Adrenal gland (tissue), 5 donors: ENCODE measurements around the gene ATP2C1.

Source experiments
- POLR2A ChIP-seq, 2 donors: fragments of 450-650 bp; IDR thresholded peaks; one replicate each; pipeline ENCODE4 v1.6.1; 2017; ENCODE audit warnings: antibody characterized with exemption in 2 of 2, mild to moderate bottlenecking in 2 of 2, moderate library complexity in 1 of 2
- TF ChIP-seq, protein P1 (sequence below), 6 experiments: fragments of 450-650 bp in 4 of 6; fragments of 200-600 bp in 2 of 6; sonication (generic) in 1 of 6; IDR thresholded peaks; 1 replicate in 5 of 6; 2 replicates in 1 of 6; pipeline versions ENCODE4 v1.5.1 to v1.8.0; 2016 to 2021; ENCODE audit warnings: antibody characterized with exemption in 6 of 6, mild to moderate bottlenecking in 2 of 6, moderate library complexity in 1 of 6
- donor health status: DM: no; HTN: no; CAD: no.

DNA sequence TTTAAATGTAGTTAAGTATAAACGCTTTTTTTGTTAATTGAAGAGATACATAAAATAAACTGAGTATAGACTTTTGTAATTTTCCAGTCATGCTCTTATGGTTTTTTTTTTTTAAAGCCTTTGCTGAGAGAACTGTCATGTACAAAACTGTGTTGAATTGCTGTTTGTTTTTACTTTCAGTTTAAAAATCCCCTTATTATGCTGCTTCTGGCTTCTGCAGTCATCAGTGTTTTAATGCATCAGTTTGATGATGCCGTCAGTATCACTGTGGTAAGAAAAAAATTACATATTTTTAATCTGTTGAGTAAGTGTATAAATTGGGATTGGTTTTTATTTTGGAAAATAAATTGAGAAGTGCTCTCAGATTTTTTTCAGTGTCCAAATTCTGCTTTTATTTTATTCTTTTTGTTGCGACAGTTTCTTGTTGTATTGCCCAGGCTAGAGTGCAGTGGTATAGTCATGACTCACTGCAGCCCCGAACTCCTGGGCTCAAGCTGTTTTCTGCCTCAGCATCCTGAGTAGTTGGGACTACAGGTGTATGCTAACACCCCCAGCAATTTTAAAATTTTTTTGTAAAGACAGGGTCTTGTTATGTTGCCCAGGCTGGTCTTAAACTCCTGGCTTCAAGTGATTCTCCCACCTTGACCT lies 40.7 kb downstream of the ATP2C1 start:
- no peak for TF ChIP-seq POLR2A (IDR thresholded peaks at IDR 0.05)
- TF ChIP-seq, protein P1, sequence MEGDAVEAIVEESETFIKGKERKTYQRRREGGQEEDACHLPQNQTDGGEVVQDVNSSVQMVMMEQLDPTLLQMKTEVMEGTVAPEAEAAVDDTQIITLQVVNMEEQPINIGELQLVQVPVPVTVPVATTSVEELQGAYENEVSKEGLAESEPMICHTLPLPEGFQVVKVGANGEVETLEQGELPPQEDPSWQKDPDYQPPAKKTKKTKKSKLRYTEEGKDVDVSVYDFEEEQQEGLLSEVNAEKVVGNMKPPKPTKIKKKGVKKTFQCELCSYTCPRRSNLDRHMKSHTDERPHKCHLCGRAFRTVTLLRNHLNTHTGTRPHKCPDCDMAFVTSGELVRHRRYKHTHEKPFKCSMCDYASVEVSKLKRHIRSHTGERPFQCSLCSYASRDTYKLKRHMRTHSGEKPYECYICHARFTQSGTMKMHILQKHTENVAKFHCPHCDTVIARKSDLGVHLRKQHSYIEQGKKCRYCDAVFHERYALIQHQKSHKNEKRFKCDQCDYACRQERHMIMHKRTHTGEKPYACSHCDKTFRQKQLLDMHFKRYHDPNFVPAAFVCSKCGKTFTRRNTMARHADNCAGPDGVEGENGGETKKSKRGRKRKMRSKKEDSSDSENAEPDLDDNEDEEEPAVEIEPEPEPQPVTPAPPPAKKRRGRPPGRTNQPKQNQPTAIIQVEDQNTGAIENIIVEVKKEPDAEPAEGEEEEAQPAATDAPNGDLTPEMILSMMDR (IDR thresholded peaks at IDR 0.05): no peak
